Tibial artery (tissue), 4 donors: ENCODE results near the gene CEP83.

Experiments used
- DNase-seq, 2 donors: peaks; one replicate each; pipeline ENCODE4 v3.0.0-alpha.2; 2019
- H3K27ac ChIP-seq, 2 donors: fragments of 200-600 bp; sonication (generic) in 1 of 2; 1 replicate in 1 of 2; 2 replicates in 1 of 2; pipeline ENCODE4 v1.5.1; 2018 to 2019; ENCODE audit warnings: mild to moderate bottlenecking in 1 of 2
- H3K27me3 ChIP-seq, 2 donors: fragments of 200-600 bp; sonication (generic) in 1 of 2; one replicate each; pipeline versions ENCODE4 v1.5.1 to v1.6.0; 2016 to 2019
- H3K36me3 ChIP-seq, 3 donors: fragments of 200-600 bp; sonication (generic) in 2 of 3; one replicate each; pipeline ENCODE4 v1.5.1; 2016 to 2019; ENCODE audit warnings: mild to moderate bottlenecking in 2 of 3
- H3K4me1 ChIP-seq, 4 donors: fragments of 200-600 bp; sonication (generic) in 2 of 4; 1 replicate in 3 of 4; 2 replicates in 1 of 4; pipeline ENCODE4 v1.5.1; 2016 to 2019
- H3K4me3 ChIP-seq, 2 donors: fragments of 200-600 bp; sonication (generic) in 1 of 2; 1 replicate in 1 of 2; 2 replicates in 1 of 2; pipeline ENCODE4 v1.5.1; 2018 to 2019; ENCODE audit warnings: mild to moderate bottlenecking in 2 of 2
- H3K9me3 ChIP-seq, 3 donors: fragments of 200-600 bp; sonication (generic) in 1 of 3; one replicate each; pipeline ENCODE4 v1.5.1; 2016 to 2019
- intact Hi-C: fragments of 100-400 bp; cut with DNase I; formaldehyde crosslinking; loops from one replicate; pipeline ENCODE4 v1.15.0; 2023; ENCODE audit warnings: low total_unique reads
- TF ChIP-seq, protein P1 (sequence below), 2 experiments: fragments of 200-600 bp in 1 of 2; fragments of 450-650 bp in 1 of 2; IDR thresholded peaks; one replicate each; pipeline ENCODE4 v1.5.1; 2017 to 2019; ENCODE audit warnings: antibody characterized with exemption in 2 of 2, mild to moderate bottlenecking in 1 of 2, moderate library complexity in 1 of 2

CEP83 gene

DNA sequence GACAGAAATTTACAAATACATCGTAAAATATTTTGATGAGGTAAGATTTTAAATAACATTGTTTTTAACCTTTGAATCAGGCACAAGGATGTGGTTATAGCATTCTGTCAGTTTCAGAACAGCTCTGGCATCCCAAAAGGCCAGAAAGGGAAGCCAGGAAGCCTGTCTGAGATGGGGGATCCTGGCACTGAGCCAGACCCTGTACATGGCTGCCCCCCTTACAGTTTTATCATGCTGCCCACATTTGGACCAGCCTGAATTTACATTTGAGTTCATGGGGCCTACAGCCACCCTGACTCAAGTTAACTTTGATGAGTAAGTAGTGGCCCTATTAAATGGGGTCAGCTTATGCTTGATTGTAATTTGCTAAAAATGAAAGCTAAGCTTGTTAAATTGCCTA, 155.7 kb downstream of the CEP83 start:
- Histone ChIP-seq H3K9me3 (no peaks in the 10 kb centered on the region), H3K4me1 (peaks cover 0 to 28% (median 12%) of the 10 kb centered on the region in 4 donors), H3K27me3 (no peaks in the 10 kb centered on the region), H3K4me3 (no peak overlapping the region), H3K27ac (peak overlapping the region; percentile 6 to 64), H3K36me3 (peaks cover 0 to 14% (median 7%) of the 10 kb centered on the region in 3 donors)
- no peak for DNase-seq
- intact Hi-C loops, result no loop called here
- TF ChIP-seq, protein P1, sequence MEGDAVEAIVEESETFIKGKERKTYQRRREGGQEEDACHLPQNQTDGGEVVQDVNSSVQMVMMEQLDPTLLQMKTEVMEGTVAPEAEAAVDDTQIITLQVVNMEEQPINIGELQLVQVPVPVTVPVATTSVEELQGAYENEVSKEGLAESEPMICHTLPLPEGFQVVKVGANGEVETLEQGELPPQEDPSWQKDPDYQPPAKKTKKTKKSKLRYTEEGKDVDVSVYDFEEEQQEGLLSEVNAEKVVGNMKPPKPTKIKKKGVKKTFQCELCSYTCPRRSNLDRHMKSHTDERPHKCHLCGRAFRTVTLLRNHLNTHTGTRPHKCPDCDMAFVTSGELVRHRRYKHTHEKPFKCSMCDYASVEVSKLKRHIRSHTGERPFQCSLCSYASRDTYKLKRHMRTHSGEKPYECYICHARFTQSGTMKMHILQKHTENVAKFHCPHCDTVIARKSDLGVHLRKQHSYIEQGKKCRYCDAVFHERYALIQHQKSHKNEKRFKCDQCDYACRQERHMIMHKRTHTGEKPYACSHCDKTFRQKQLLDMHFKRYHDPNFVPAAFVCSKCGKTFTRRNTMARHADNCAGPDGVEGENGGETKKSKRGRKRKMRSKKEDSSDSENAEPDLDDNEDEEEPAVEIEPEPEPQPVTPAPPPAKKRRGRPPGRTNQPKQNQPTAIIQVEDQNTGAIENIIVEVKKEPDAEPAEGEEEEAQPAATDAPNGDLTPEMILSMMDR (IDR thresholded peaks at IDR 0.05), result no peak

DNA sequence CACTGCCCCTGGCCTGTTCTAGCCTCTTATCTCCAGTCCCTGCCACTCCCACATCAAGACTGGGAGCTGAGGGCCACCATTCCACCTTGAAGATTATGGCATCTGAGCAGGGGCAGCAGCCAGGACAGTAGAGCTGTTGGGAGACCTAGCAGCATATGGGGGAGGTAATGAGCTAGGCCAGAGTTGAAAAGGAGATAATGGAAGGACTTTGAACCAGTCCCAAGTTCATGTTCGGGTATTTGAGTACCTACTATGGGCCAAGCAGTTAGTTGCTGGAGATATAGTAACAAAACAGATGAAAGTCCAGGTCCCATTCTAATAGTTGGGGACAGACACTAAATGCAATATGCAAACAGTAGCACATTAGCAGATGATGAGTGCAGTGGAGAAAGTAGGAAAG, 159.8 kb downstream of the CEP83 start:
- TF ChIP-seq, protein P1 (IDR thresholded peaks at IDR 0.05), result no peak
- Histone ChIP-seq H3K36me3 (peaks cover 0 to 22% (median 7%) of the 10 kb centered on the region in 3 donors), H3K27me3 (no peaks in the 10 kb centered on the region), H3K4me3 (no peak overlapping the region), H3K9me3 (no peaks in the 10 kb centered on the region), H3K4me1 (peaks cover 0 to 10% (median 9%) of the 10 kb centered on the region in 4 donors), H3K27ac (no peak overlapping the region)
- DNase-seq, result no peak
- intact Hi-C loops, result no loop called here

DNA sequence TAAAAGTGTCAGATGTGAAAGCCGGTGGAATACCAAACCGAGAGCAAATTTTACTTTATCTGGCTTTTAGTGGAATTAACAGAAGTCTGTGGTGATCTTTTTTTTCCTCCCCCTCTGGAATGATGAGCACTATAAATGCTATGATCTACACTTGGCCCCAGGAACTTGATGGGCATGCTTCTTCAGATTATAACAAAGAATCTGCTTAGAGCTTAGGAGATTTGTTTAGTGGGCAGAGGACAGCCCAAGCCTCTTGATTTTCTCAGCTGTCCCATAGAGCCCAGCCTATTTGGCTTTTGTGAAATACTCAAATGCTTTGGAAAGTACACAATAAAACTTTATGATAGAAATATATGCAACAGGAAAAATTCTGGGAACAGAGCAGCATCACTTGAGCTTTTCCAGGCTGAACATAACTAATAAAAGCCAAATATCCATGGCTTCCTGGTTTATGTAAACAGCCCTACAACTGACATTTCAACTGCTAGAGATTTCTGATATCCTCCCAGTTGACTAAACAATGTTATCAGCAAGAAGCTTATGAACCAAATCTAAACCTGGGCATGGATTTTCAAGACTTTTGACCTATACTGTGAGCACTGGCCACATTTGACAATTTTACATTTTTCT, 161.7 kb downstream of the CEP83 start:
- H3K4me3 ChIP-seq, result no peak overlapping the region
- H3K9me3 ChIP-seq, result no peaks in the 10 kb centered on the region
- H3K36me3 ChIP-seq, result peaks cover 0 to 22% (median 0%) of the 10 kb centered on the region in 3 donors
- TF ChIP-seq, protein P1 (IDR thresholded peaks at IDR 0.05), result no peak
- intact Hi-C loops, result no loop called here
- DNase-seq, result no peak
- no peaks in the 10 kb centered on the region for H3K4me1 ChIP-seq
- no peak overlapping the region for H3K27ac ChIP-seq
- H3K27me3 ChIP-seq, result no peaks in the 10 kb centered on the region

DNA sequence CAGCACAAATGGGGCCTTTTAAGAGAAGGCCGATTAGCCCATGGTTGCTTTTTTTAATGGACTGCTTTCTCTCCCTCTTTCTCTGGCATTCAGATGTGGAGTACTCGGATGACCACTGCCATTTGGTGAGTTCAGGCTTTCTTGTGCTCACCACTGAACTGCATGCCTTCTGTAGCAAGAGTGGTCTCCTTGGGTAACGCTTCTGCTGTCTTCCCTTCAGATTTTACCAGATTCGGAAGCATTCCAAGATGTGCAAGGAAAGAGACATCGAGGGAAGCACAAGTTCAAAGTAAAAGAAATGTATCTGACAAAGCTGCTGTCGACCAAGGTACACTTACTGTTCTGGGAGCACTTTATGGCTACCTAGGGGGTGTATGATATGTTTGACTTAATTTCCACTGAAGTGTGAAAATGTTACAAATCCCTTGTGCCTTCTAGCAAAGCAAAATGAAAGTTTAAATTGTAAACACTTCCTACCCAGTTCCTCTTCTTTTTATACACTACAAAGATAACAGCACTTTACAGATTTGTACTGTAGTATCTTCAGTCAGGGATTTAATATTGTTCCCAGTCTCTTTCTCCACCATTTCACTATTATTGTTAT, 162.5 kb downstream of the CEP83 start:
- H3K9me3 ChIP-seq, result no peaks in the 10 kb centered on the region
- intact Hi-C loops, result no loop called here
- H3K27me3 ChIP-seq, result no peaks in the 10 kb centered on the region
- no peaks in the 10 kb centered on the region for H3K4me1 ChIP-seq
- DNase-seq, result no peak
- no peak overlapping the region for H3K27ac ChIP-seq
- H3K4me3 ChIP-seq, result no peak overlapping the region
- H3K36me3 ChIP-seq, result peaks cover 0 to 22% (median 0%) of the 10 kb centered on the region in 3 donors
- TF ChIP-seq, protein P1 (IDR thresholded peaks at IDR 0.05), result no peak

DNA sequence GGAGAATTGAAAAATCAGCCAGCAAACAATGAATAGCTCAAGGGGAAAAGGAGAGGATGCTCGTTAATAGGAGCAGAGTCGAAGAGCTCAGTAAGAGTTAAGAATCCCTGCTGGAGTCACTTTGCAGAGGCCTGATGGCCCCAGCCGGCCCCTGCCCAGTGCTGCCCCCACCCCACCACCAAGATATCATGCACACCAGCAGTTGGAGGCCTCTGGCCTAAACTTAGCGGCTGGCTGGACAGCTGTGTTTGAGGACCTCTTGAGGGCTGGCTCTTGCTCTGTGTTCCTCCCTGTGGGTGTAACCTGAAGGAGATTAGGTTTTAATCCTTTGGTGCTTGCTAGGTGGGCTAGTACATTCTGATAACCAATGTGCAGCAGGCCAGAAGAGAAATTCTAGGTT, 169.3 kb downstream of the CEP83 start:
- H3K4me3 ChIP-seq, result no peak overlapping the region
- no peaks in the 10 kb centered on the region for H3K9me3 ChIP-seq
- H3K27ac ChIP-seq, result peak overlapping the region in 1 of 2 donors; percentile 16
- H3K27me3 ChIP-seq, result no peaks in the 10 kb centered on the region
- H3K36me3 ChIP-seq, result no peaks in the 10 kb centered on the region
- intact Hi-C loops, result no loop called here
- no peak for DNase-seq
- H3K4me1 ChIP-seq, result peaks cover 0 to 18% (median 8%) of the 10 kb centered on the region in 4 donors
- TF ChIP-seq, protein P1 (IDR thresholded peaks at IDR 0.05), result no peak
